22Rv1 (cell line): ENCODE results near the gene CNTN5.

Experiments
- H3K27ac ChIP-seq: fragments of 450-650 bp; 2 replicates; pipeline ENCODE4 v1.5.1; 2017
- ZFX ChIP-seq: fragments of 450-650 bp; IDR thresholded peaks from 2 replicates; pipeline ENCODE4 v1.6.1; 2017; ENCODE audit warnings: antibody characterized with exemption, borderline replicate concordance
- TF ChIP-seq, protein P1 (sequence below): fragments of 450-650 bp; IDR thresholded peaks from 2 replicates; pipeline ENCODE4 v1.5.1; 2017; ENCODE audit warnings: mild to moderate bottlenecking

The CNTN5 gene

DNA sequence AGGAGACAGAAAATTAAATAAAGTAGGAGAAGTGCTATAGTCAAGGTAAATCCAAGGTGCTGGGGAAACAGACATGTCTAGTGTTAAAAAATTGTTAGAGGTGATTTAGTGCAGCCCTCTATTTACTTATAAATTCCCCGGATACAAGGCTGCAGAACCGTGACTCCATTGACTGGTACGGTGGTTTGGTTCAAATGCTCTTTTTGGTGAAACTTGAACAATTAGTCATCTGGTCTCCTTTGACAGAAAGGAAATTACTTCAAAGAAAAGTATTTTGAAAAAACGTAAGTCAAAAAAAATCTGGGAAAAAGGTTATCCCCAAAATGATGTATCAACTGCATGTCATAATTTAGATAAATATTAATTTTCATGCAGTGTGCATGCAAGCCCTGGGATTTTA is 399.2 kb downstream of the CNTN5 start:
- TF ChIP-seq, protein P1, sequence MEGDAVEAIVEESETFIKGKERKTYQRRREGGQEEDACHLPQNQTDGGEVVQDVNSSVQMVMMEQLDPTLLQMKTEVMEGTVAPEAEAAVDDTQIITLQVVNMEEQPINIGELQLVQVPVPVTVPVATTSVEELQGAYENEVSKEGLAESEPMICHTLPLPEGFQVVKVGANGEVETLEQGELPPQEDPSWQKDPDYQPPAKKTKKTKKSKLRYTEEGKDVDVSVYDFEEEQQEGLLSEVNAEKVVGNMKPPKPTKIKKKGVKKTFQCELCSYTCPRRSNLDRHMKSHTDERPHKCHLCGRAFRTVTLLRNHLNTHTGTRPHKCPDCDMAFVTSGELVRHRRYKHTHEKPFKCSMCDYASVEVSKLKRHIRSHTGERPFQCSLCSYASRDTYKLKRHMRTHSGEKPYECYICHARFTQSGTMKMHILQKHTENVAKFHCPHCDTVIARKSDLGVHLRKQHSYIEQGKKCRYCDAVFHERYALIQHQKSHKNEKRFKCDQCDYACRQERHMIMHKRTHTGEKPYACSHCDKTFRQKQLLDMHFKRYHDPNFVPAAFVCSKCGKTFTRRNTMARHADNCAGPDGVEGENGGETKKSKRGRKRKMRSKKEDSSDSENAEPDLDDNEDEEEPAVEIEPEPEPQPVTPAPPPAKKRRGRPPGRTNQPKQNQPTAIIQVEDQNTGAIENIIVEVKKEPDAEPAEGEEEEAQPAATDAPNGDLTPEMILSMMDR, result no peak
- TF ChIP-seq ZFX, result no peak
- H3K27ac ChIP-seq, result no peak overlapping the region

DNA sequence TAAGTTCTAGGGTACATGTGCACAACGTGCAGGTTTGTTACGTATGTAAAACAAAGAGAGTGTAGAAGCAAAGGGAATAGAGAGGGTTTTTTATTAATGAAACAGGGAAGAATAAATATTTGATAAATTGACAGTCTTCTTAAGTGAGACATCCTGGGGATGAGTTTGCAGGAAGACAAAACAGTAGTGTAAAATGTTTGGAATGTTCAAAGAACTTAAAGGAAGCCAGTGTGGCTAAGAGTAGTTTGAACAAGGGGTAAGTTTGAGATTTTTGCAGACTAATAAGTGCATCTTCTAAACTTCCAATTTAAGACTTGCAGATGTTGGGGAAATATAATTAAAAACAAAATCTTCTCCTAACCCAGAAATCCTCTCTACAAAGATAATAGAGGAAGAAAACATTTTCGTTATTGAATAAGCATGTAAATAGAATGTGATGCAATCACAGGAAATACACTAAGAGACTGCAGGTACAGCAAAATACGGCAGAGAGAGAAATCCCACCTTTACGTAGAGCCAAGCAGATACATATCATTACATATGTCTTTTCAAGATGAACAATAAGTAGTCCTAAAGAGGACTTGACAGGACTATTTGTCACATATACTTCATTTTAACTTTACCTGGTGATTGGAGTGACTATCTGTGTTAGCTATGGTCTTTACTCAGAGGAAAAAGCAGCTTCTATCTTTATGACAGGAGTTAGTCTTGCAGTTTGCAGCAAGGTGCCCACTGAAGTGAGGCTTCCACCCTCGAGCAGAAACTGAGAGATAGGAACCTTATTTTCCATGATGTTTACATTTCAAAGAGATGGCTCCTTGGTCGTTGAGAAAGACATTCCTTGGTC is 402.1 kb downstream of the CNTN5 start:
- no peak overlapping the region for H3K27ac ChIP-seq
- TF ChIP-seq, protein P1, result no peak
- TF ChIP-seq ZFX, result no peak

DNA sequence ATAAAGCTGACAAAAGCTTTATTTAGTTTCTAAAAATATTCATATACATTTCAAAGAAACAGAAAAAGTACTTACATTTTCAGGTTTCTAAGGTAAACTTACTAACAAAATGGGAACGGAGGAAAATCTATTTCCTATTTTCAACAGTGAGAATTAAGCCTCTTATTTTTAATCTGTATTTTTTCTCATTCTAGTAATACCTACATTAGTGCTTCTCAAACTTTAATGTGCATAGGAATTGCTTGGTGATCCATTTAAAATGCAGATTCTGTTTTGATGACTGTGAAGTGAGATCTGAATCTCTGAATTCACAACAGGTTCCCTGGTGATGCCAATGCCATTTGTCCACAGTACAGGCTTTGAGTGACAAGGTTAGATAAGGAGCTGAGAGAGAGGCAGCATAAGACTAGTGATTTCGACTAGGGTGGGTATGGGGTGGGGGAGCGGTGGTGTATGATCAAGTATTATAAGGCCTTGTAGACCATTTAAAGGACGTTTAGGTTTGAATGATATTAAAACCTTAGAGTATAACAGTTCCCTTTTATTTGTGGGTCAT is 402.8 kb downstream of the CNTN5 start:
- H3K27ac ChIP-seq, result no peak overlapping the region
- no peak for TF ChIP-seq ZFX
- TF ChIP-seq, protein P1, result no peak

DNA sequence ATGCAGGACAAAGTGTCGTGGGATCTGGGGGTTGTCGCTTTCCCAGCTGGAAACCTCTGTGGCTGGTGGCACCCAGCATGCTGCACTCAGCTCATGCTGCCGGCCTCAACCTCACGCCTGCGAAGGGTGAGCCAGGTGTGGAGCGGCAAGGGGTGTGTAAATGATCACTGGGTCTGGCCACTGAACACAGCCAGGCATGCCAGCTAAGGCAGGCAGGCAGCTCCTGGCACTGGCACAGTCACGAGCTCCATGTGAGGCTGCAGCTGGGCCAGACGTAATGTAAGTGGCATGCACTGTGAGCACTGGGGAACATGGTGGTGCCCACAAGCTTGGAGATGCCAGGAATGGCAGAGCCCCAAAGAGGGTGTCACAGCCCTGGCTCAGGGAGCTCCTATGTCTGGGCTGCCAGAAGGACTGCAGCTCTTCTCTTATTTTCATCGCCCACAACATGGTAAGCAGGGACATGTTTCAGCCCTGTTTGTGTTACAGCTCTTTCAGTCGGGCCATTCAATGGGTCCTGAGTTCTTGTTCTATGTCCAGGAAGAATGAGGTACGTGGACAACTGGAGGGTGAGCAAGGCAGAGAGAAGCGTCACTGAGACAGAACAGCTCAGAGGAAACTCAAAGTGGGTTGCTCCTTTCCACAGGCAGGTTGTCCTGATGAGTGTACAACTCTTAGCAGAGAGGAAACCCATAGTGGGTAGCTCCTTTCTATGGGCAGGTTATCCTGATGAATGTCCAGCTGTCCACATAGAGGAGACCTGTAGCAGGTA is 403.8 kb downstream of the CNTN5 start:
- TF ChIP-seq ZFX, result no peak
- TF ChIP-seq, protein P1, result no peak
- no peak overlapping the region for H3K27ac ChIP-seq

DNA sequence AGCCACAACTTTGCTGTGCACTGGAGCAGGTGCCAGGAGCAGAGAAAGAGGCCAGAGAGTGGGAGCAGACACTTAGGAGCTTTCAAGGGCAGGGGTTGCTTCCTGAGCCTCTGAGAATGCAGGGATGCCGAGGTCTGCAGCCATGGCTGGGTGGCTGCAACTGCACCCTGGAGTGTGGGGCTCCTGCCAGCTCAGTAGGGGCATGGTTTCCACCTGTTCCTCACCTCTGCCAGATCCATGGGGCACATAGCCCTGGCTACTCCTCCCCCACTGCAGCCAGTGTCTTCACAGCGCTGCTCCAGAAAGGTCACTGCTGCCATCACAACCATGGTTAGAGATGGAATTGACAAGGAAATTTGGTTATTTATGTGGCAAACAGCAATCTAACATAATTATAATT is 404.8 kb downstream of the CNTN5 start:
- TF ChIP-seq, protein P1, result no peak
- TF ChIP-seq ZFX, result no peak
- H3K27ac ChIP-seq, result no peak overlapping the region

DNA sequence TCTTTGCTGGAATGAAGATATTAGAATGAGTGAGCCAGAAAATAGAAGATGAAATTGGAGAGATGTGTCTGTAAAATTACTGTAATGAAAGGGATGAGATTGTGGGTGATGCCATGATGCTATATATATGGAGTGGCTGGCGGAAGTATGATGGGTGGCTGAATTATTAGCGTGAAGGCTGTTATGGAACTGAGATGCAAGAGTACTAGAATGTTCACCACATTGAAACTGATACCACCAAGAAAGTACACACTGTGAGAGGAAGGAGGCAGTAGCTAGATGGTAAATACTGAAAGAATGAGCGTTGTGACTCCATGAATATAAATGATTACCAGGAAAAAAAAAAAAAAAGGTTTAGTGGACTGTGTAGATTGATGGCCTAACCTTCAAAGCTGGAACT is 411.9 kb downstream of the CNTN5 start:
- TF ChIP-seq, protein P1, result no peak
- TF ChIP-seq ZFX, result no peak
- no peak overlapping the region for H3K27ac ChIP-seq

DNA sequence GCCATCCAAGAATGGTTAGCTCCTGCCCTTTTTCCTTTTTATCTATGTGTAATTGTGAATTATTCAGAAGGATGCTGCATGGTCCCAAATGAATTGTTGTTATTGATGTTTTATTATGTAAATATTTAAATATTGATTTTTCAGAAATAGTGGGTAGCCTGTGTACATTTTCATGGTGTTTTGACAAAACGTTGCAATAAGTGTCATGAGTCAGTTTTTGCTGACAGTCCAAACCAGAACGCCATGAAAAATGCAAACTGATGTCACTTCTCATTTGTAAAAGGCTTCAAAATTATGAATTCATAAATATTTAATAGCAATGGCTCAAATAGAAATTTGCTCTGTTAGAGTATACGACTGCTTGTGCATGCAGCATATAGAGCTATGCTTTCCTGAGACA is 422.5 kb downstream of the CNTN5 start:
- no peak overlapping the region for H3K27ac ChIP-seq
- no peak for TF ChIP-seq ZFX
- TF ChIP-seq, protein P1, result no peak
